GM21576 (cell line): ENCODE measurements around the gene CENPP.
"Not testable (repeated sequence)": the region's sequence is repeated elsewhere in the genome, so short reads cannot be mapped to it uniquely, and the experiment has no call there.

Source experiments
- ATAC-seq: cut with Tn5 transposase; IDR thresholded peaks from one replicate; pipeline ENCODE4 v1.9.1; 2021; ENCODE audit warnings: mild to moderate bottlenecking, moderate library complexity; ENCODE audit not compliant: unreplicated experiment

Gene CENPP

DNA sequence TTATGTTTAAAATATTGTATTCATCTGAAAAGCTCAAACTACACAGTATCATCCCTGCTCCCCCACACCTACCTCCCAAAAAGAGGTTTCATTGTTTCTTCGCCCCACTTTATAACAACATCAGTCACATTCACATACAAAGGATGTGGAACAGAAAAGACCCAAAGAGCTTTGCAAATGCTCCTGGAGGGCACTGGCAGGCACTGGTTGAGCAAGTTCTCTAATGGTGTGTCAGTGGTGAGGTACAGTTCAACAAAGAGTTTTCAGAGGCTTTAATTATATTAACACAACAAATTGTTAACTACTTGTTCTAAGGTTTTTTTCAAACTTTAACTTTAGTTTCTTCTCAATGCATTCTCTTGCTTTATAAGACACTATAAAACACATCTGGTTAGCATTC, 264.2 kb downstream of the CENPP start:
- ATAC-seq = no peak

DNA sequence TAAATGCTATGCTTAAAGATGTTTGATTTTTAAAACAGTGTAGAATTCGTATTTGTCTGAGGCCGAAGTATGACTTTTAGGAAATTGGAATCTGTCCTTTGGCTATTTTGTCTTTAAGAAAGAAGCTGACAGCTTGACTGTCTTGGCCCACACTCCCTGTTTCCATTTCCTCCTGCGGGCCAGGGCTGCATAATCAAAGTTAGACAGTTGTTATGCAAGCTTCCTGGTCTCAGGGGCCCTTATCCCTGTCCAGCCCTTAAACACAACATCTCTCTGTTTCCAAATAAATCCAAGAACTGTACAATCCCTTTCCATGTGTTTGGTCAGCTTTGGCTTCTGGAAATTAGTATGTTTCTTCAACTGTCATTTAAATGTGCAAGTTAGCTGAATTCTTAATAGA, 264.6 kb downstream of the CENPP start:
- no peak for ATAC-seq

DNA sequence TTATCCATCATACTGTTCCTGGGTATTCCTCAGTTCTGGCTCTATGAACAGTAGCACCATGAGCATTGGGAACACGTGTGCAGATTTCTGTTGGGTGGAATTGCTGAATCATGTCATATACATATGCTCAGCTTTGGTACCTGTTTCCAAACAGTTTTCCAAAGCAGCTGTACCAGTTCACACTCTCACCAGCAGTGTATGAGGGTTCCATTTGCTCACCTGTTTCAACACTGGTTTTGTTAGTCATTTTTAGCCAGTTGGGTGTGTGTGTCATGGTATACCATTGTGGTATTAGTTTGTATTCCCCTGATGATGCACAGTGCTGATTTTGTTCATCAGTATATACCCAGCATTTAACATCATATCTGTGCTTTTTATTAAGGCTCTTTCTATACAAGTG, 266.8 kb downstream of the CENPP start:
- no peak for ATAC-seq

DNA sequence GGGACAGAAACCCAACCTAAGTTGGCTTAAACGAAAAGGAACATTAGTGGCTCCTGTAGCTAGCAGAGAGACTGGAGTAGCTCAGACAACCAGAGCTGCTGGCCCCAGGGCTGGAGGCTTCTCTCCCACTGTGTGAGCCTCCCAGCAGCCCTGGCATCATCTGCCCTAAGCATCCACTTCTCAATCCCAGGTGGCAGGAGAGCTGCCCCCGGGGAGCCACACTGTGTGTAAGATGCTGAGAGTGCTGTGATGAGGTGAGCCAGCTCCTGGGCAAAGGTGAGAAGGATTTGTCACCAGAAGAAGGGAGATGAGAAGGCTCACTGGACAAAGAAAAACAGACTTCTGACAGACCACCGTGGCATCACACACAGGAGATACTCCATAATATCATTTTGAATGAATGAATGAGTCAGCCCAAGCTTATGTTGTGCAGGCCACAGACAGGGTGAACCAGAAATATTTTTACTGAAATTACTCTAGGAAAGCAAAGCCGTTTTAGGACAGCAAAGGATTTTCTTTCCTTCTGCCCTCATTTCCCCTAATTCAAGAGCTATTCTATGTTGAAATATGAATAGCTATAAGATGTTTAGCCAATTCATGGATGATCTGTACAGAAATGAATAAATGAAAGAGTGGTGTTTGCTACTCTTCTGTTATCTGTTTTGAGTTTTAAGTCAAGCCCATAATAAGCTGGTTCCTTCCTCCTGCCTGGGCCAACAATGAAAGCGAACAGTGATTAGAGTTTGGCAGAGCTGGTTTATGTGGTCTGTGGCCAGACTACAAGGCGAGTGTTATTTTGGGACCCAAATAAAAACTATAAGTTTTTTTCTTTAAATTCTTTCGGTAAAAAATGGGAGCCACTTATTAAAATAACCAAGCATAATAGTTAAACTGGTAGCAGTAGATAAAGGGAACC, 267.5 kb downstream of the CENPP start:
- ATAC-seq = no peak

DNA sequence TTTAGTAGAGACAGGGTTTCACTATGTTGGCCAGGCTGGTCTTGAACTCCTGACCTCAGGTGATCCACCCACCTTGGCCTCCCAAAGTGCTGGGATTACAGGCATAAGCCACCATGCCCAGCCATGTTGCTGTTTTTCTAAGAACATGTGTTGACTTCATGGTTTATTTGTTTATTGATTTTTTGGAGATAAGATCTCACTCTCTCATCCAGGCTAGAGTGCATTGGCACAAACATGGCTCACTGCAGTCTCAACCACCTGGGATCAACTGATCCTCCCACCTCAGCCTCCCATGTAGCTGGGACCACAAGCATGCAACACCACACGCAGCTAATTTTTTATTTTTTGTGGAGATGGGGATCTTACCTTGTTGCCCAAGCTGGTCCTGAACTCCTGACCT, 269.3 kb downstream of the CENPP start:
- not testable (repeated sequence) for ATAC-seq

DNA sequence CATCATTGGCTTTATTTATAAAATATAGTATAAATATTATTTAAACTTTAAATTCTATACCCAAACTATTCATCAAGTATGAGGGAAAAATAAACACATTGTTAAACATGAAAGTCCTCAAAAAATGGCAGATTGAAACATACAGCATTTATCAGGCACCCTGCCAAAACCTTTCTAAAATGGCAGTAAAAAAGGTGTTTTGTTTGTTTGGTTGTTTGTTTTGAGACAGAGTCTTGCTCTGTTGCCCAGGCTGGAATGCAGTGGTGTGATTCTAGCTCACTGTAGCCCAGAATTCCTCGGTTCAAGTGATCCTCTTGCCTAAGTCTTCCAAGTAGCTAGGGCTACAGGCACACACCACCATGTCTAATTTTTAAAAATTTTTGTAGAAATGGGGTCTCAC, 270.2 kb downstream of the CENPP start:
- no peak for ATAC-seq

DNA sequence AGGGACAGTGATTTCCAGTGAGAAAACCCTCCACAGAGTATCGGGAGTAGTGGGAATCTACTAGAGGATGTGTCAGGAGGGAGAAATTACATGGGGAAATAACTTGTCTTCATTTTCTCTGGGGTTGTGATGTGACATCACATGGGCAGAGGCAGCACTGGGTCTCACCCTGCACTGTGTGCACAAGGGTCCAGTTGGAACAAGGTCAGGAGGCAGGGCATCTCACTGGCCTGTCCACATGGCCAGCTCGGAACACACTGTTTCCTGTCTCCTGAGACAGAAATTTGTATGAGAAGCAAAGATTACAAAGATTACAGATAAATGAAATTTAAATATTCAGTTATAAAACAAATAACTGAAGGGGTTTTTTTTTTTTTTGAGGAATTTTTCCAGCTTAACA, 272.6 kb downstream of the CENPP start:
- no peak for ATAC-seq

DNA sequence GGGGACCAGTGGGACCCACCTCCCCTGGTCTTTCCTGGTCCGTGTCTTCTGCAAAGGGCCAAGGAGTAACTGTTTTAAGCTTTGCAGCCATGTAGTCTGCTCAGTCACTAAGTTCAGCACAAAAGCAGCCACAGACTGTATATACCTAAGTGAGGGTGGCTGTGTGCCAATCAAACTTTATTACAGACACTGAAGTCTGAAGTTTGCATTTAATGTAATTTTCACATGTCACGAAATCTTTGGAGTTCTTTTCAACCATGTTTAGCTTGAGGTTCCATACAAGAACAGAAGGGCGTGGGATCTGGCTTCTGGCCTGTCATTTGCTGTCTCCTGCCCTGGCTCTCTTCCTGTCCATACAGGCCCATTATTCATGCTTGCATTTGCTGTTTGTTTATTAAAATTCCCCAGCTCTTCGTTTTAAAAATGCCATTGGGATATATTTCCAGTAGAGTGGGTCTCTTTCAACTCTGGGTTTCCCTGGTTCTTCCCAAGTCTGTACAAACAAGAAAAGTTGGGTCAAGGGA, 274.2 kb downstream of the CENPP start:
- ATAC-seq = no peak

DNA sequence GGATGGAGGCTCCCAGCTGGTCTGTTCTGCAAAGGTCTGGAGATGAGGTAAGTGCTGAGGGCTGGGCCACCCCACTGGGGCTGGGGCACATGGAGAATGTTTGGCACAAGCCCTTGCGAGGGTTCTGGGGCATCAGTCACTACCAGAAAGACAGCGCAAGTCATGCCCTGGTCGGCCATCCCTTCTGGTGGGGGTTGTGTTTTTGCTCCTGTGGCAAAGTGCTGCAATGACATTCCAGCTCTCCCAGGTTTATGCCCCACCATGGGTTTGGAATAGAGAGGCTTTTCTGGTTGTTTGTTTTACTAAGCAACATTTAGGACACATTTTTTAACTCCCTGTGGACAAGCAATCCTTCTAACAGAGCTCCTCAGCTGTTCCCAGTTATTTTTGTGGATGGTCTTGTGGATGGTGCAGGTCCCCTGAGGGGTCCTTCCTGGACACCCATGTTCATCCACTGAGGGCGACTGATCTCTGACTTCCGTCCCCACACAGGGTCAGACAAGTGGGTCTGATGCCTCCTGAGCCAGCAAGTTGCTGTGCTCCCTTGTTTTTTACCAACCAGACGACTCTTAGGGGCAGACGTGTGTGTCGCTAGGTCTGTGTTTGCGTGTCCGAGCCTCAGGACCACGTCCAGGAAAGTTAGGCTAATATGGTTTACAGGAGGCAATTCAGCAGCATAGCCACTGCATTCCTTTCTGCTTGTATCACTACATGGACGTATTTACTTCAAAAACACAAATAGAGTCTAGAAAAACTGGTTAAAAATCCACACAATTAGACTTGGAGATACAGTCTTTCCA, 274.9 kb downstream of the CENPP start:
- no peak for ATAC-seq

DNA sequence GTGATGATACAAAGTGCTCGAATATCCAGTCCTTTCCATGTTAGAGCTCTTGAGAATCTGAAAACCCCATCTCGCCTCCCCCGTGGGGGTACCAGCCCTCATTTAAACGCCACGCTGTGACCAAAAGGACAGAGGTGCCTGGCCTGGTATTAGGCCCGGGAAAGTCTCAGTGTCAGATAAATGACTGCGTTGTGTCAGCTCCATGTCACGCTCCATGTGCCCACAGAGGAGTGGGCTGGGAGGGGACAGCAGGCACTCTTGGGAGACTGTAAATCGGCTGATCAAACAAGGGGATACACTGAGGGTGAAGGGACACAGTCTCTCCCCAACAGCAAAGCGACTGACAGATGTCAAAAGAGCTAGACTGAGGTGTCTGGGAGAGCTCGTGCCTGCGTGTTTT, 275.7 kb downstream of the CENPP start:
- no peak for ATAC-seq

DNA sequence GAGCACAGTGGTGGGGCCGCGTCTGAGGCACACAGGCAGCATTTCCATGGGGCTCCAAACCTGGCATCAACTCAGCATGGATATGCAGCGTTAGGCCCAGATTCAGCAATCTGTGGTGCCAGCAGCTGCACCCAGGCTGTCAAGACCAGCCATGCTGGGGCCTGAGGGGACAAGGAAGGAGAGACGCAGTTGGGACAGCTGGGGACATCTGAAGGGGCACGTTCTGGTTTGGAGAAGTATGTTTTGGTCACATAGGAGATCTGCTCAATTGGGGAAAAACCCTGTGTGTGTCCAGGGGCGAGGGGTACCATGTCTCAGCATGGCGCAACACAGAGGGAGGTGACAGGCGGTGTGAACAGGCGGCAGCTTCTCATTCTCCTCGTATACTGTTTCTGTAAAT, 276.7 kb downstream of the CENPP start:
- ATAC-seq = no peak

DNA sequence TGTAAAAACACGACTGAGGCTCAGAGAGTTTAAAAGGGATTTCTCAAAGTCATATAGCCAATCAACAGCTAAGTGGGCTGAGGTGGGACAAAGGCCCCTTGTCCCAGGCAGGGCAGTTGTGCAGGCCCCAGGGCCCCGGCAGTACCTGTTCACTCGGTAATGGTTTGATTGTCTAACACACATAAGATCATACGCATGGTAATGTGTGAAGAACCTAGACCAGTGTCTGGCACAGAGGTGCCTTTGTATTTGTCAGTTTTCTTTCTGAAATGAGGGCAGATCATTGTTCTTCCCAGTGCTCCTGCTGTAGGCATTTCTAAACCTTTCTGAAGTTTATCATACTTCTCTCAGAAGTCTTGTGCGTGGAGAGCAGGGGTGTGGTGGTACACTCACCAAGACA, 277.3 kb downstream of the CENPP start:
- no peak for ATAC-seq

DNA sequence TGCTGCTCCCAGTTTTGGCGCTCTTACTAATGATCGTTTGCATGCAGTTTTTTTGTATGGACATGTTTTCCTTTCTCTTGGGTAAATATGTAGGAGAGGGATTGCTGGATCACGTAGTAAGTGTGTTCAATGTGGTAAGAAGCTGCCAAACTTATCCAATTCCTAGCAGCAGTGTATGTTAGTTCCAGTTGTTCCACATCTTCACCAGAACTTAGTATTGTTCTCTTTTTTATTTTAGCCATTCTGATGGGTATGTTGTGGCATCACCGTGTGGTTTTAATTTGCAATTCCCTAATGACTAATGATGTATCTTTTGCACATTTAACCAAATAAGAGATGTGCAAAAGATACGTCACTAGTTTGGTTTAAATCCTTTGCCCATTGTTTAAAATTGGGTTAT, 278.2 kb downstream of the CENPP start:
- ATAC-seq = no peak

DNA sequence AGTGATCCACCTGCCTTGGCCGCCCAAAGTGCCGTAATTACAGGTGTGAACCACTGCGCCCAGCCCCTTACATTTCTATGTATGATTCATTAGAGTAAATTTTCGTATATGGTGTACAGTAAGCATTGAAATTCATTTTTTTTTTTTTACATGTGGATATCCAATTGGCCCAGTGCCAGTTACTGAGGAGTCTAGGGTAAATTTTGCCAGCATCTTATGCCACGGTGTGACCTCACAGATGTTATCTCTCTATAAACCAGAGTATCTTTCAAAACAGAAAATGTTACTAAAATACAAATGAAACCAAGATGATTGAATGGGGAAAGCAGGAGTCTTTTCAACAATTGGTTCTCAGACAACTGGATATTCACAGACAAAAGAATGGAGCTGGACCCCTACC, 279.5 kb downstream of the CENPP start:
- ATAC-seq = no peak

DNA sequence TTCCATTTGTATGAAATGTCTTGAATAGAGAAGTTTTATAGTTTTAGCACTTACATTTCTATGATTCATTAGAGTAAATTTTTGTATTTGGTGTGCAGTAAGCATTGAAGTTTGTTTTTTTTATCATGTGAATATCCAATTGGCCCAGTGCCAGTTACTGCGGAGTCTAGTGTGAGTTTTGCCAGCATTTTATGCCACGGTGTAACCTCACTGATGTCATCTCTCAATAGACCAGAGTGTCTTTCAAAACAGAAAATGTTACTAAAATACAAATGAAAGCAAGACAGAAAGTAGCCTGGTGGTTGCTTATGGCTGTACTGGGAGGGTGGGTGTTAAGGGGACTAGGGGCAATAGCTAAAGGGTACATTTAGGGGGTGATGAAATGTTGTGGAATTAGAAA, 281.3 kb downstream of the CENPP start:
- ATAC-seq = no peak

DNA sequence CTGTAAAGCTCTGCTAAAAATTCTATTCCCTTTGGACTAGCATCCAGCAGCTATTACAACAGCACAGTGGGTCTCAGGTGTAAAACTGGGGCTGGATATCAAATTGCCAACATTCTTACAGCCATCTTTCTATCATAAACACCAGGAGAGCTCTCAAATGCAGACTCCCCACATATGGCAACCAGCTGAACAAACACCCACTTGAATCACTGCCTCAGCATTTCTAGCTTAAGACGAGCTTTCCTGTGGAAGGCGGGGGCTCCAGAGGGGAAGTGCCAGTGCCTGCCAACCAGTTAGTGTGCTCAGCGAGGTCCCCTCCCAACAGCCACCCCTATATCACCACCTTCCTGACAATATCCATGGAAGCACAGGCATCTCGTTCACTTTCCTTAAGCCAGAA, 282.0 kb downstream of the CENPP start:
- no peak for ATAC-seq

DNA sequence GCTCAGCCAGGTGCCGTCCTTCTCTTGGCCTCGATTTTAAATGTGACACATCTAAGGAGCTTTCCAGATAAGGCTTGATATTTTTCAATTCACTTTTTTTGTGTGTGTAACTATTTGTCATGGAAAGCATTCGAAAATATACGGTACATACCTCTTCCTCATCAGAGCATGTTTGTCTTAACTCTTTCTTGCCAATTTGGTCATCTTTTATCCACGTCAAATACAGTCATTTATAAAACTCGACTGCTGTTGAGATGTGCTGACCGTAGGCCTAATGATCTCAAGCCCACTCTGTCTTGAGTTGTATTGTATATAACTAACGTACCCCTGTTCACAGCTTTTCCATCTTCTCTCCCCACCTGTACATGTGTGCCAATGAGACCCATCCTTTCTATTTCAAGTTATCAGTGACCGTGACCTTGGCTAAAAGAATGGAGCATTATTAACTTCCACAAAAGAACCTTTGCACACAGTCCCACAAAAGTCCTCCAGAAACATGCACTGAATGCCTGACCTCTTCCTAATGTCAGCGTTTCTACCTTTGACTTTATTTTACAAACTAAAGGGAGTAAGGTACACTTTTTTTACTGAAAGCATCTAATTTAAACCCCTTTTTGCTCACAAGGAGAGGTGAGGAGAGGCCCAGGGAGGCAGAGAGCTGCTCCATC, 282.6 kb downstream of the CENPP start:
- ATAC-seq = no peak

DNA sequence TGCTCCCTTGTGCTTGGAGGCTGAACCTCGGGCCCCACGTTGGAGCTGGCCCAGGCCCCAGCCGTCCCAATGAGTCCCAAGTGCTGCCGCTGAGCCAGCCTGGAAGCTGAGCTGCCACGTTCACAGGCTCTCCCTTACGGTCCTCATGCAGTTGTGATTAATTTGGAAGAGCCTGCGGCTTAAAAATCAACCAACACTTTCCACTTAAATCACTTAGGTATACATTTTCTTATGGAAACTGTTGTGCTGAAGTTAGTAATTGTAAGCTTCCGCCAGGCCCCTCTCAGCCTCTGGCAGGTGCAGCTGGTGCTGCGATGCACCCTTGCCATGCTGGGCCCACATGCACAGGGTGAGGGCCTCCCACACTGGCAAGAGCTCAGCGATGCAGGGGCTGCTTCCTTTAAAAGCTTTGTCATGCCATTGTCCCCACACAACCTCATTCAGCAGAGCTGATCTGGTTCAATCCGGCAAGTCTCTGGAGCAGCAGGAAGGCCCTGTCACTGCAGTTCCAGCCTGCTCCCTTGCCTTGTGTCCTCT, 283.2 kb downstream of the CENPP start:
- ATAC-seq = no peak

DNA sequence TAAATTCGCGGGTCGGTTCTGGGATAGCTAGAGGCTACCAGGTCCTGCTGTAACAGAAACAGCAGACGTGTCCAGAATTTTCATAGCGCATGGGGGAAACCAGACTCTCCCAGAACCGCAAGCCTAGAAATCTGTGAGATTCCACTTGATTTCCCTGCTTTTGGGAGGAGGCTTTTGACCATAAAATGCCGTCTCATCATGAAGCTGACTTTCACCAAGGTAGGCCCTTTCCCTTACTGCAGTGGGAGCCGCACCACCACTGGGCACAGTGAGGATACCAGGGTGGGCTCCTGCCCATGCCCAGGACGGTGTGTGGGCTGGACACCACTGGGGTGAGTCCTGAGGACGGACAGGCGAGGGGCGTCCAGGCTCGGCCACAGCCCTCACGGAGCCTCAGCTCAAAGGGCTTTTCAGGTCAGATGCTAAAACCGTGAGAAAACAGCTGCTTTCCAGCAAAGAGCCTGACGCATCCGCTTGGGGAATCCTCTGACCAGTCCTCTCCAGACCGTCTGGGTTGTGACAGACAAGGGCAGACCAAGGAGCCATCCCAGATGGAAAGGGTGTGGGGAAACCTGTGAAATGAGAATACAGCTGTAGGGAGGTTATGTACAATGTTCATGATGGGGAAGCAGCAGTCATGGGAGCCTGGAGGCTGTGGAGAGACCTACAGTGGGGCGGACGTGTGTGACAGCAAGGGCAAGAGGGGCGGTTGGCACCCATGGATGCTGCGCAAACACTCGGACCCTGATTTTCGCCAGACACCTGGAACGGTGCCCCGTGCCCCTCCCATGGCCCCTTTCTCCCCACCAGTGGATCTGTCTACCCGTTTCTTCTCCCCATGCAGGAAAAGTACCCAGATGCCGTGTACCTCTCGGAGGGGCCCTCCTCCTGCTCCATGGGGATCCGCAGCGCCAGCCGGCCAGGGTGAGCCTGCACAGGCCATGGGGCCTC, 285.0 kb downstream of the CENPP start:
- no peak for ATAC-seq
